NCI-H446 (cell line): ENCODE data around the gene BRD8.
"Not testable (repeated sequence)": the region's sequence is repeated elsewhere in the genome, so short reads cannot be mapped to it uniquely, and the experiment has no call there.

Experiments used
- DNase-seq, 2 experiments: peaks; one replicate each; lab custom pipeline; 2025; lab: John Stamatoyannopoulos, UW

Gene BRD8

GRCh38 chr5:138178516-138179276 is at the start of gene BRD8, which contains the start of gene KIF20A:
Gene BRD8, minus strand, starts transcription at chr5:138178630. Its CDS starts 16 bp downstream, at chr5:138178614.
Gene KIF20A, plus strand, starts transcription at chr5:138179112. Its CDS starts 569 bp downstream, at chr5:138179681.
- peak; percentile 90 to 94 for DNase-seq

- no peak for DNase-seq
These were observed 48.5 kb upstream of the BRD8 start for GRCh38 chr5:138226910-138227309.

GRCh38 chr5:138224712-138225111 is 46.3 kb upstream of the BRD8 start:
- no peak for DNase-seq

GRCh38 chr5:138223532-138223931 is 45.1 kb upstream of the BRD8 start:
- DNase-seq = no peak

- DNase-seq = no peak
These were observed 38.4 kb upstream of the BRD8 start for GRCh38 chr5:138216799-138217198.

- peak; percentile 96 to 97 for DNase-seq
These were observed 35.0 kb upstream of the BRD8 start, which contains the start of gene CDC23 for GRCh38 chr5:138213161-138214029. Gene CDC23, minus strand, starts transcription at chr5:138213323. Its CDS starts 11 bp downstream, at chr5:138213312.

- DNase-seq = no peak
These were observed 34.4 kb upstream of the BRD8 start for GRCh38 chr5:138212828-138213160.

GRCh38 chr5:138210985-138211384 is 32.6 kb upstream of the BRD8 start:
- no peak for DNase-seq

GRCh38 chr5:138193859-138194258 is 15.4 kb upstream of the BRD8 start:
- not testable (repeated sequence) for DNase-seq

- DNase-seq = no peak
These were observed 14.4 kb upstream of the BRD8 start for GRCh38 chr5:138192826-138193225.

- peak; percentile 34 to 82 for DNase-seq
These were observed 10.2 kb upstream of the BRD8 start for GRCh38 chr5:138188626-138189025.

- DNase-seq = no peak
These were observed 7.6 kb upstream of the BRD8 start for GRCh38 chr5:138186002-138186447.

- no peak for DNase-seq
These were observed 4.4 kb upstream of the BRD8 start for GRCh38 chr5:138182808-138183207.

GRCh38 chr5:138180841-138181240 is 2.4 kb upstream of the BRD8 start:
- DNase-seq = no peak

- peak; percentile 56 to 73 for DNase-seq
These were observed 1.9 kb upstream of the BRD8 start for GRCh38 chr5:138180183-138180782.

- no peak for DNase-seq
These were observed 937 bp upstream of the BRD8 start for GRCh38 chr5:138179277-138179857.

- DNase-seq = peak in 1 of 2 experiments; percentile 17
These were observed 402 bp downstream of the BRD8 start for GRCh38 chr5:138177941-138178515.

- no peak for DNase-seq
These were observed 8.1 kb downstream of the BRD8 start for GRCh38 chr5:138170299-138170698.

- DNase-seq = no peak
These were observed 9.3 kb downstream of the BRD8 start for GRCh38 chr5:138169124-138169523.

GRCh38 chr5:138163721-138164120 is 14.7 kb downstream of the BRD8 start:
- DNase-seq = no peak

- DNase-seq = no peak
These were observed 17.7 kb downstream of the BRD8 start for GRCh38 chr5:138160706-138161105.

- no peak for DNase-seq
These were observed 18.8 kb downstream of the BRD8 start for GRCh38 chr5:138159666-138160065.
